ENCODE data around the gene DIAPH3. TPM values are rescaled to one million over a fixed set of nuclear protein-coding genes. Genes with fewer than 3 reads are reported as not detected.

DIAPH3 gene
- polyA plus RNA-seq, 3 donors: 0.04 to 0.09 TPM; not detected in 1

- Mint-ChIP-seq H3K4me1 (peaks cover 10% of the 10 kb centered on the region), H3K27me3 (ENCODE audit: low read depth in 3 of 3) (peaks cover 1 to 4% (median 1%) of the 10 kb centered on the region in 3 donors), H3K4me3 (no peak overlapping the region), H3K9me3 (peaks cover 0 to 4% (median 0%) of the 10 kb centered on the region in 7 donors), H3K27ac (no peak overlapping the region), H3K36me3 (peaks cover 2 to 3% of the 10 kb centered on the region in 2 donors)
- H3K79me2 ChIP-seq (ENCODE audit: insufficient read depth, low read length): no peaks in the 10 kb centered on the region
- H3K36me3 ChIP-seq (replicated peaks in 1 of 2; ENCODE audit: control insufficient read depth in 1 of 2, insufficient read depth in 2 of 2, low read length in 2 of 2): no peaks in the 10 kb centered on the region
- no peaks in the 10 kb centered on the region for H3K9me3 ChIP-seq (replicated peaks in 1 of 2; ENCODE audit: control insufficient read depth in 1 of 2, insufficient read depth in 1 of 2, low read length in 2 of 2)
- H3K27me3 ChIP-seq (ENCODE audit: control insufficient read depth in 2 of 2, insufficient read depth in 2 of 2, low read length in 2 of 2): no peaks in the 10 kb centered on the region
- H2AFZ ChIP-seq (ENCODE audit: insufficient read depth, low read depth, low read length, poor library complexity, severe bottlenecking): no peak overlapping the region
- peaks cover 0 to 4% of the 10 kb centered on the region in 2 donors for H3K4me1 ChIP-seq (ENCODE audit: control insufficient read depth in 1 of 2, insufficient read depth in 2 of 2, low read length in 2 of 2)
- intact Hi-C loops (cut with micrococcal nuclease): no loop called here
- H3K9ac ChIP-seq (ENCODE audit: insufficient read depth, low read length, poor library complexity, severe bottlenecking): no peak overlapping the region
- H3K4me3 ChIP-seq (replicated peaks in 1 of 3; ENCODE audit: low read depth in 2 of 3, low read length in 3 of 3): no peak overlapping the region
- TF ChIP-seq CTCF (IDR thresholded peaks at IDR 0.05): no peak
- DNase-seq: no peak
- H3K27ac ChIP-seq (ENCODE audit: low read depth in 1 of 2, low read length in 2 of 2): no peak overlapping the region
- WGBS (ENCODE audit: insufficient coverage): no CpG with 5 or more reads among the region's 1 CpG
- H4K20me1 ChIP-seq (ENCODE audit: insufficient read depth, low read length): no peaks in the 10 kb centered on the region
- H3K4me2 ChIP-seq (replicated peaks; ENCODE audit: extremely low read depth, low read length, poor library complexity, severe bottlenecking): no peak overlapping the region
Measured at GRCh38 chr13:59665184-59665583, 498.5 kb downstream of the DIAPH3 start.

- Histone ChIP-seq H3K79me2 (ENCODE audit: insufficient read depth, low read length) (no peaks in the 10 kb centered on the region), H4K20me1 (ENCODE audit: insufficient read depth, low read length) (no peaks in the 10 kb centered on the region), H3K27ac (ENCODE audit: low read depth in 1 of 2, low read length in 2 of 2) (no peak overlapping the region), H2AFZ (ENCODE audit: insufficient read depth, low read depth, low read length, poor library complexity, severe bottlenecking) (no peak overlapping the region), H3K9ac (ENCODE audit: insufficient read depth, low read length, poor library complexity, severe bottlenecking) (no peak overlapping the region), H3K4me3 (replicated peaks in 1 of 3; ENCODE audit: low read depth in 2 of 3, low read length in 3 of 3) (no peak overlapping the region), H3K9me3 (replicated peaks in 1 of 2; ENCODE audit: control insufficient read depth in 1 of 2, insufficient read depth in 1 of 2, low read length in 2 of 2) (no peaks in the 10 kb centered on the region), H3K4me1 (ENCODE audit: control insufficient read depth in 1 of 2, insufficient read depth in 2 of 2, low read length in 2 of 2) (peaks cover 0 to 4% of the 10 kb centered on the region in 2 donors), H3K36me3 (replicated peaks in 1 of 2; ENCODE audit: control insufficient read depth in 1 of 2, insufficient read depth in 2 of 2, low read length in 2 of 2) (no peaks in the 10 kb centered on the region), H3K4me2 (replicated peaks; ENCODE audit: extremely low read depth, low read length, poor library complexity, severe bottlenecking) (no peak overlapping the region), H3K27me3 (ENCODE audit: control insufficient read depth in 2 of 2, insufficient read depth in 2 of 2, low read length in 2 of 2) (no peaks in the 10 kb centered on the region)
- no peak for TF ChIP-seq CTCF (IDR thresholded peaks at IDR 0.05)
- Mint-ChIP-seq H3K4me3 (no peak overlapping the region), H3K27me3 (ENCODE audit: low read depth in 3 of 3) (peaks cover 1 to 4% (median 1%) of the 10 kb centered on the region in 3 donors), H3K9me3 (peaks cover 0 to 4% (median 0%) of the 10 kb centered on the region in 7 donors), H3K36me3 (peaks cover 2 to 3% of the 10 kb centered on the region in 2 donors), H3K4me1 (peaks cover 10% of the 10 kb centered on the region), H3K27ac (no peak overlapping the region)
- intact Hi-C loops (cut with micrococcal nuclease): no loop called here
- DNase-seq: no peak
- 94% methylated on average over 4 of the region's 8 CpGs for WGBS (ENCODE audit: insufficient coverage)
Measured at GRCh38 chr13:59664586-59664985, 499.1 kb downstream of the DIAPH3 start.

All from CD14-positive monocyte (primary cell).